ENCODE measurements around the gene TMEM52B. TPM values are rescaled to one million over a fixed set of nuclear protein-coding genes. Genes with fewer than 3 reads are reported as not detected.

Gene TMEM52B
- total and polyA plus RNA-seq, 7 experiments from 2014 or later: 0.47 TPM; not detected in 6

GRCh38 chr12:10226086-10226485 is 47.3 kb downstream of the TMEM52B start:
- ChIA-PET POLR2A (no interaction called here), CTCF (interaction anchor here (1.9 kb wide), 1 partner anchor 10 kb away, joined by 5 read pairs; no protein-coding TSS in a partner anchor)
- H3K4me1 Mint-ChIP-seq: peaks cover 0 to 29% (median 17%) of the 10 kb centered on the region in 7 donors
- H3K27ac Mint-ChIP-seq: no peak overlapping the region
- Histone ChIP-seq H3K4me3 (ENCODE audit: low read length) (no peak overlapping the region), H3K27ac (ENCODE audit: low read depth, low read length) (no peak overlapping the region), H3K27me3 (ENCODE audit: control insufficient read depth in 2 of 2, insufficient read depth in 2 of 2, low read length in 2 of 2) (no peaks in the 10 kb centered on the region), H3K36me3 (ENCODE audit: control insufficient read depth in 2 of 3, insufficient read depth in 3 of 3, low read length in 3 of 3) (peaks cover 0 to 16% (median 13%) of the 10 kb centered on the region in 3 experiments), H3K9me3 (ENCODE audit: control insufficient read depth in 2 of 3, low read length in 3 of 3) (no peaks in the 10 kb centered on the region), H3K4me1 (ENCODE audit: control insufficient read depth in 2 of 2, insufficient read depth in 2 of 2, low read length in 2 of 2) (no peaks in the 10 kb centered on the region)
- intact Hi-C loops (cut with micrococcal nuclease): no loop called here
- ATAC-seq (no peak), DNase-seq (no peak)
- peaks cover 5 to 29% (median 11%) of the 10 kb centered on the region in 5 donors for H3K36me3 Mint-ChIP-seq
- no peaks in the 10 kb centered on the region for H3K9me3 Mint-ChIP-seq
- no peaks in the 10 kb centered on the region for H3K27me3 Mint-ChIP-seq
- H3K4me3 Mint-ChIP-seq: no peak overlapping the region

GRCh38 chr12:10226731-10227130 is 47.9 kb downstream of the TMEM52B start:
- peaks cover 0 to 10% (median 6%) of the 10 kb centered on the region in 3 experiments for H3K36me3 ChIP-seq (ENCODE audit: control insufficient read depth in 2 of 3, insufficient read depth in 3 of 3, low read length in 3 of 3)
- intact Hi-C loops (cut with micrococcal nuclease): no loop called here
- no peaks in the 10 kb centered on the region for H3K9me3 Mint-ChIP-seq
- no peak overlapping the region for H3K4me3 ChIP-seq (ENCODE audit: low read length)
- H3K27me3 ChIP-seq (ENCODE audit: control insufficient read depth in 2 of 2, insufficient read depth in 2 of 2, low read length in 2 of 2): no peaks in the 10 kb centered on the region
- no peaks in the 10 kb centered on the region for H3K4me1 ChIP-seq (ENCODE audit: control insufficient read depth in 2 of 2, insufficient read depth in 2 of 2, low read length in 2 of 2)
- peaks cover 1 to 22% (median 11%) of the 10 kb centered on the region in 5 donors for H3K36me3 Mint-ChIP-seq
- CTCF ChIA-PET: interaction anchor here (1.9 kb wide), 1 partner anchor 10 kb away, joined by 5 read pairs; no protein-coding TSS in a partner anchor
- ATAC-seq (no peak), DNase-seq (no peak)
- H3K27me3 Mint-ChIP-seq: no peaks in the 10 kb centered on the region
- H3K4me3 Mint-ChIP-seq: no peak overlapping the region
- no peak overlapping the region for H3K27ac ChIP-seq (ENCODE audit: low read depth, low read length)
- POLR2A ChIA-PET: no interaction called here
- H3K4me1 Mint-ChIP-seq: peaks cover 0 to 29% (median 17%) of the 10 kb centered on the region in 7 donors
- no peak overlapping the region for H3K27ac Mint-ChIP-seq
- no peaks in the 10 kb centered on the region for H3K9me3 ChIP-seq (ENCODE audit: control insufficient read depth in 2 of 3, low read length in 3 of 3)

GRCh38 chr12:10227648-10228047 is 48.8 kb downstream of the TMEM52B start:
- peaks cover 0 to 1% (median 0%) of the 10 kb centered on the region in 3 experiments for H3K36me3 ChIP-seq (ENCODE audit: control insufficient read depth in 2 of 3, insufficient read depth in 3 of 3, low read length in 3 of 3)
- ATAC-seq: no peak
- no peaks in the 10 kb centered on the region for H3K27me3 ChIP-seq (ENCODE audit: control insufficient read depth in 2 of 2, insufficient read depth in 2 of 2, low read length in 2 of 2)
- H3K27ac Mint-ChIP-seq: peak overlapping the region in 3 of 9 donors; percentile 3 to 45 (median 41)
- no peaks in the 10 kb centered on the region for H3K9me3 Mint-ChIP-seq
- no peaks in the 10 kb centered on the region for H3K9me3 ChIP-seq (ENCODE audit: control insufficient read depth in 2 of 3, low read length in 3 of 3)
- no peak for DNase-seq
- no peak overlapping the region for H3K4me3 ChIP-seq (ENCODE audit: low read length)
- no peak overlapping the region for H3K27ac ChIP-seq (ENCODE audit: low read depth, low read length)
- H3K36me3 Mint-ChIP-seq: peaks cover 0 to 14% (median 5%) of the 10 kb centered on the region in 5 donors
- no peak overlapping the region for H3K4me3 Mint-ChIP-seq
- intact Hi-C loops (cut with micrococcal nuclease): no loop called here
- H3K27me3 Mint-ChIP-seq: no peaks in the 10 kb centered on the region
- ChIA-PET CTCF (interaction anchor here (1.9 kb wide), 1 partner anchor 9 kb away, joined by 5 read pairs; no protein-coding TSS in a partner anchor), POLR2A (no interaction called here)
- H3K4me1 Mint-ChIP-seq: peaks cover 0 to 29% (median 17%) of the 10 kb centered on the region in 7 donors
- H3K4me1 ChIP-seq (ENCODE audit: control insufficient read depth in 2 of 2, insufficient read depth in 2 of 2, low read length in 2 of 2): no peaks in the 10 kb centered on the region

DNA sequence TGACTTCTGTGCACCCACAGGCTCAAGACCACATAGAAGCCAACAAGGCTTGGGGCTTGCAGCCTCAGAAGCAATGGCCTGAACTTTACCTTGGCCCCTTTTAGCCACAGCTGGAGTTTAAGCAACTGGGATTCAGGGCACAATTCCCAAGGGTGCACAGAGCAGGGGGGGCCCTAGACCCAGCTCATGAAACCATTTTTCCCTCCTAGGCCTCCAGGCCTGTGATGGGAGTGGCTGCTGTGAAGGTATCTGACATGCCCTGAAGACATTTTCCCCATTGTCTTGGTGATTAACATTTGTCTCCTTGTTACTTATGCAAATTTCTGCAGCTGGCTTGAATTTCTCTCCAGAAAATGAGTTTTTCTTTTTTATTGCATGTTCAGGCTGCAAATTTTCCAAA is 55.7 kb downstream of the TMEM52B start:
- H3K4me3 ChIP-seq (ENCODE audit: low read length): no peak overlapping the region
- ATAC-seq (no peak), DNase-seq (no peak)
- no peaks in the 10 kb centered on the region for H3K36me3 ChIP-seq (ENCODE audit: control insufficient read depth in 2 of 3, insufficient read depth in 3 of 3, low read length in 3 of 3)
- H3K36me3 Mint-ChIP-seq: peaks cover 0 to 8% (median 5%) of the 10 kb centered on the region in 5 donors
- H3K4me1 Mint-ChIP-seq: peaks cover 0 to 5% (median 0%) of the 10 kb centered on the region in 7 donors
- H3K4me1 ChIP-seq (ENCODE audit: control insufficient read depth in 2 of 2, insufficient read depth in 2 of 2, low read length in 2 of 2): peaks cover 0 to 16% of the 10 kb centered on the region in 2 donors
- no peak overlapping the region for H3K27ac ChIP-seq (ENCODE audit: low read depth, low read length)
- peaks cover 0 to 13% (median 0%) of the 10 kb centered on the region in 5 donors for H3K27me3 Mint-ChIP-seq
- POLR2A ChIA-PET: no interaction called here
- peaks cover 0 to 15% (median 4%) of the 10 kb centered on the region in 11 donors for H3K9me3 Mint-ChIP-seq
- no peak overlapping the region for H3K27ac Mint-ChIP-seq
- intact Hi-C loops (cut with micrococcal nuclease): loop anchor here in 1 of 2 donors (2.0 kb wide), 1 partner anchor 266 kb away; no protein-coding TSS in a partner anchor
- CTCF ChIA-PET: interaction anchor here (3.6 kb wide), 1 partner anchor 327 kb away, joined by 29 read pairs; no protein-coding TSS in a partner anchor
- no peaks in the 10 kb centered on the region for H3K27me3 ChIP-seq (ENCODE audit: control insufficient read depth in 2 of 2, insufficient read depth in 2 of 2, low read length in 2 of 2)
- H3K4me3 Mint-ChIP-seq: no peak overlapping the region
- H3K9me3 ChIP-seq (ENCODE audit: control insufficient read depth in 2 of 3, low read length in 3 of 3): peaks cover 0 to 5% (median 0%) of the 10 kb centered on the region in 3 experiments

- H3K4me1 Mint-ChIP-seq: peaks cover 0 to 5% (median 0%) of the 10 kb centered on the region in 7 donors
- no peak overlapping the region for H3K4me3 ChIP-seq (ENCODE audit: low read length)
- peak; percentile 84 for ATAC-seq
- peaks cover 0 to 16% of the 10 kb centered on the region in 2 donors for H3K4me1 ChIP-seq (ENCODE audit: control insufficient read depth in 2 of 2, insufficient read depth in 2 of 2, low read length in 2 of 2)
- no peak overlapping the region for H3K27ac Mint-ChIP-seq
- DNase-seq: peak in 7 of 9 donors; percentile 16 to 46 (median 43)
- peaks cover 0 to 5% (median 0%) of the 10 kb centered on the region in 3 experiments for H3K9me3 ChIP-seq (ENCODE audit: control insufficient read depth in 2 of 3, low read length in 3 of 3)
- peaks cover 0 to 15% (median 4%) of the 10 kb centered on the region in 11 donors for H3K9me3 Mint-ChIP-seq
- intact Hi-C loops (cut with micrococcal nuclease): loop anchor here (1.0 to 5.0 kb wide), 9 partner anchors 95 to 1251 kb away; partner anchors contain the start of gene STYK1 (in 2 of the 2)
- no peaks in the 10 kb centered on the region for H3K27me3 ChIP-seq (ENCODE audit: control insufficient read depth in 2 of 2, insufficient read depth in 2 of 2, low read length in 2 of 2)
- H3K27me3 Mint-ChIP-seq: peaks cover 0 to 25% (median 0%) of the 10 kb centered on the region in 5 donors
- peaks cover 0 to 8% (median 5%) of the 10 kb centered on the region in 5 donors for H3K36me3 Mint-ChIP-seq
- no peak overlapping the region for H3K4me3 Mint-ChIP-seq
- no peak overlapping the region for H3K27ac ChIP-seq (ENCODE audit: low read depth, low read length)
- POLR2A ChIA-PET: no interaction called here
- H3K36me3 ChIP-seq (ENCODE audit: control insufficient read depth in 2 of 3, insufficient read depth in 3 of 3, low read length in 3 of 3): no peaks in the 10 kb centered on the region
- CTCF ChIA-PET: interaction anchor here (0.6 to 3.6 kb wide), 13 partner anchors 9 to 1217 kb away, joined by 3 to 29 read pairs (median 4); no protein-coding TSS in a partner anchor
Observed at GRCh38 chr12:10235761-10236631, 57.2 kb downstream of the TMEM52B start.

- Histone ChIP-seq H3K36me3 (ENCODE audit: control insufficient read depth in 2 of 3, insufficient read depth in 3 of 3, low read length in 3 of 3) (no peaks in the 10 kb centered on the region), H3K9me3 (ENCODE audit: control insufficient read depth in 2 of 3, low read length in 3 of 3) (peaks cover 0 to 5% (median 0%) of the 10 kb centered on the region in 3 experiments), H3K4me3 (ENCODE audit: low read length) (no peak overlapping the region), H3K27ac (ENCODE audit: low read depth, low read length) (no peak overlapping the region), H3K4me1 (ENCODE audit: control insufficient read depth in 2 of 2, insufficient read depth in 2 of 2, low read length in 2 of 2) (peaks cover 0 to 19% of the 10 kb centered on the region in 2 donors), H3K27me3 (ENCODE audit: control insufficient read depth in 2 of 2, insufficient read depth in 2 of 2, low read length in 2 of 2) (no peaks in the 10 kb centered on the region)
- Mint-ChIP-seq H3K9me3 (peaks cover 0 to 15% (median 4%) of the 10 kb centered on the region in 11 donors), H3K4me3 (no peak overlapping the region), H3K36me3 (peaks cover 0 to 8% (median 5%) of the 10 kb centered on the region in 5 donors), H3K27ac (no peak overlapping the region), H3K27me3 (peaks cover 0 to 30% (median 0%) of the 10 kb centered on the region in 5 donors), H3K4me1 (peaks cover 0 to 5% (median 0%) of the 10 kb centered on the region in 7 donors)
- CTCF ChIA-PET: interaction anchor here (1.0 to 3.6 kb wide), 6 partner anchors 8 to 513 kb away, joined by 3 to 29 read pairs (median 5); no protein-coding TSS in a partner anchor
- POLR2A ChIA-PET: no interaction called here
- intact Hi-C loops (cut with micrococcal nuclease): loop anchor here in 1 of 2 donors (5.0 kb wide), 3 partner anchors 96 to 1251 kb away; no protein-coding TSS in a partner anchor
- ATAC-seq (no peak), DNase-seq (no peak)
Observed at GRCh38 chr12:10236720-10237119, 57.9 kb downstream of the TMEM52B start.

Measured in naive thymus-derived CD4-positive, alpha-beta T cell (primary cell).